Loucy (cell line): ENCODE measurements around the gene RNF17.

Experiments used
- H2AFZ ChIP-seq: fragments of 200-600 bp; sonication (generic); 2 replicates; pipeline ENCODE4 v1.6.0; 2016; ENCODE audit warnings: antibody characterized with exemption, mild to moderate bottlenecking, low read length, moderate library complexity
- H3F3A ChIP-seq: fragments of 200-600 bp; 2 replicates; pipeline ENCODE4 v1.6.0; 2016; ENCODE audit warnings: antibody characterized with exemption, low read depth, mild to moderate bottlenecking
- H3K27me3 ChIP-seq: fragments of 200-600 bp; sonication (generic); 2 replicates; pipeline ENCODE4 v1.6.1; 2014; ENCODE audit warnings: low read length, mild to moderate bottlenecking; ENCODE audit not compliant: insufficient read depth, poor library complexity, severe bottlenecking
- H3K36me3 ChIP-seq: fragments of 200-600 bp; sonication (generic); 2 replicates; pipeline ENCODE4 v1.6.1; 2016; ENCODE audit warnings: low read length; ENCODE audit not compliant: insufficient read depth
- H3K4me1 ChIP-seq: fragments of 200-600 bp; sonication (generic); 2 replicates; pipeline ENCODE4 v1.5.1; 2014; ENCODE audit warnings: low read length, mild to moderate bottlenecking; ENCODE audit not compliant: insufficient read depth, poor library complexity, severe bottlenecking
- H3K4me2 ChIP-seq: fragments of 200-600 bp; sonication (generic); 2 replicates; pipeline ENCODE4 v1.6.0; 2014; ENCODE audit warnings: antibody characterized with exemption, low read length, low read depth, mild to moderate bottlenecking; ENCODE audit not compliant: poor library complexity, severe bottlenecking
- H3K4me3 ChIP-seq: fragments of 200-600 bp; sonication (generic); 2 replicates; pipeline ENCODE4 v1.5.1; 2014; ENCODE audit warnings: low read length, mild to moderate bottlenecking, mixed read lengths; ENCODE audit not compliant: poor library complexity, severe bottlenecking
- H3K79me2 ChIP-seq: fragments of 200-600 bp; sonication (generic); 2 replicates; pipeline ENCODE4 v1.6.1; 2014; ENCODE audit warnings: low read length; ENCODE audit not compliant: insufficient read depth
- H3K9ac ChIP-seq: fragments of 200-600 bp; sonication (generic); 2 replicates; pipeline ENCODE4 v1.6.0; 2014; ENCODE audit warnings: mild to moderate bottlenecking, low read depth, low read length, moderate library complexity; ENCODE audit not compliant: poor library complexity, severe bottlenecking
- H3K9me2 ChIP-seq: fragments of 200-600 bp; sonication (generic); replicated peaks from 2 replicates; pipeline ENCODE4 v1.6.1; 2016; ENCODE audit warnings: low read depth, low read length, mixed read lengths
- H3K9me3 ChIP-seq: fragments of 200-600 bp; sonication (generic); 2 replicates; pipeline ENCODE4 v1.6.1; 2014; ENCODE audit warnings: mild to moderate bottlenecking, antibody characterized with exemption, low read length, low read depth; ENCODE audit not compliant: insufficient read depth
- H4K20me1 ChIP-seq: fragments of 200-600 bp; sonication (generic); 2 replicates; pipeline ENCODE4 v1.6.0; 2014; ENCODE audit warnings: antibody characterized with exemption, low read length, mild to moderate bottlenecking; ENCODE audit not compliant: insufficient read depth, poor library complexity, severe bottlenecking
- EZH2phosphoT487 ChIP-seq: fragments of 200-600 bp; IDR thresholded peaks from 2 replicates; pipeline ENCODE4 v1.6.1; 2018; ENCODE audit warnings: antibody characterized with exemption, mild to moderate bottlenecking, moderate library complexity, borderline replicate concordance
- TF ChIP-seq, protein P1 (sequence below): fragments of 200-600 bp; sonication (generic); conservative IDR thresholded peaks from 2 replicates; pipeline ENCODE4 v1.5.1; 2014; ENCODE audit warnings: mild to moderate bottlenecking, antibody characterized with exemption, low read length

Gene RNF17

DNA sequence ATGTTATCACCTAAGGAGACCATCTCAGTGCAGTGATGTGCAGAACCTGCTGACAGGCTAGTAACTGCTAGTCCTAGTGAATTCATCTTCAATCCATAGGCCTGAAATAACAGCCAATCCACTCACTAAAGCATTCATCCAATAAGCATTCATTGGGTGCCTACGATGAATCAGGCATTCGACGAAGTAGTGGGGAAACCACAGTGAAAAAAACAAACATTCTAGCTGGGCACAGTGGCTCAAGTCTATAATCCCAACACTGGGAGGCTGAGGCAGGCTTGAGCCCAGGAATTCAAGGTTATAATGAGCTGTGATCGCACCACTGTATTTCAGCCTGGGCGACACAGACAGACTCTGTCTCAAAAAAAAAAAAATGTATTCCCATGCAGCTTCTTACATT, 135.6 kb downstream of the RNF17 start:
- H3K4me1 ChIP-seq = no peaks in the 10 kb centered on the region
- no peaks in the 10 kb centered on the region for H3K9me3 ChIP-seq
- H2AFZ ChIP-seq = no peak overlapping the region
- no peak overlapping the region for H3K4me3 ChIP-seq
- TF ChIP-seq, protein P1, sequence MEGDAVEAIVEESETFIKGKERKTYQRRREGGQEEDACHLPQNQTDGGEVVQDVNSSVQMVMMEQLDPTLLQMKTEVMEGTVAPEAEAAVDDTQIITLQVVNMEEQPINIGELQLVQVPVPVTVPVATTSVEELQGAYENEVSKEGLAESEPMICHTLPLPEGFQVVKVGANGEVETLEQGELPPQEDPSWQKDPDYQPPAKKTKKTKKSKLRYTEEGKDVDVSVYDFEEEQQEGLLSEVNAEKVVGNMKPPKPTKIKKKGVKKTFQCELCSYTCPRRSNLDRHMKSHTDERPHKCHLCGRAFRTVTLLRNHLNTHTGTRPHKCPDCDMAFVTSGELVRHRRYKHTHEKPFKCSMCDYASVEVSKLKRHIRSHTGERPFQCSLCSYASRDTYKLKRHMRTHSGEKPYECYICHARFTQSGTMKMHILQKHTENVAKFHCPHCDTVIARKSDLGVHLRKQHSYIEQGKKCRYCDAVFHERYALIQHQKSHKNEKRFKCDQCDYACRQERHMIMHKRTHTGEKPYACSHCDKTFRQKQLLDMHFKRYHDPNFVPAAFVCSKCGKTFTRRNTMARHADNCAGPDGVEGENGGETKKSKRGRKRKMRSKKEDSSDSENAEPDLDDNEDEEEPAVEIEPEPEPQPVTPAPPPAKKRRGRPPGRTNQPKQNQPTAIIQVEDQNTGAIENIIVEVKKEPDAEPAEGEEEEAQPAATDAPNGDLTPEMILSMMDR = no peak
- no peak for TF ChIP-seq EZH2phosphoT487
- no peaks in the 10 kb centered on the region for H3K9me2 ChIP-seq
- H3F3A ChIP-seq = no peaks in the 10 kb centered on the region
- H3K36me3 ChIP-seq = peaks cover 65% of the 10 kb centered on the region; the same call in 1 of the 2 replicates
- no peak overlapping the region for H3K9ac ChIP-seq
- H3K27me3 ChIP-seq = no peaks in the 10 kb centered on the region
- H3K4me2 ChIP-seq = no peak overlapping the region
- no peaks in the 10 kb centered on the region for H4K20me1 ChIP-seq
- H3K79me2 ChIP-seq = peaks cover 8% of the 10 kb centered on the region; the same call in 1 of the 2 replicates

DNA sequence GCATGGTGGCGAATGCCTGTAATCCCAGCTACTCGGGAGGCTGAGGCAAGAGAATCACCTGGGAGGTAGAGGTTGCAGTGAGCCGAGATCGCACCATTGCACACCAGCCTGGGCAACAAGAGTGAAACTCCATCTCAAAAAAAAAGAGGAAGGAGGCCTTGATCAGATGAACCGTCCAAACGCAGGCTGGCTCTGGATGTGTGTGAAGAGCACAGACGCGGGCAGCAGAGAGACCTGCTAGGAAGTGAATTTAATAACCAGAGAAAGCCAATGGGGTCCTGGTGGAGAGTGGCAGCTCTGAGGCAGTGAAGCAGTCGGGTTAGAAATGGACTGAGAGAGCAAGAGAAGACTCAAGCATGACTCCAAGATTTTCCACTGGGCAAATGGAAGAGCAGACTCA, 136.5 kb downstream of the RNF17 start:
- TF ChIP-seq, protein P1 = no peak
- TF ChIP-seq EZH2phosphoT487 = no peak
- no peak overlapping the region for H3K4me2 ChIP-seq

DNA sequence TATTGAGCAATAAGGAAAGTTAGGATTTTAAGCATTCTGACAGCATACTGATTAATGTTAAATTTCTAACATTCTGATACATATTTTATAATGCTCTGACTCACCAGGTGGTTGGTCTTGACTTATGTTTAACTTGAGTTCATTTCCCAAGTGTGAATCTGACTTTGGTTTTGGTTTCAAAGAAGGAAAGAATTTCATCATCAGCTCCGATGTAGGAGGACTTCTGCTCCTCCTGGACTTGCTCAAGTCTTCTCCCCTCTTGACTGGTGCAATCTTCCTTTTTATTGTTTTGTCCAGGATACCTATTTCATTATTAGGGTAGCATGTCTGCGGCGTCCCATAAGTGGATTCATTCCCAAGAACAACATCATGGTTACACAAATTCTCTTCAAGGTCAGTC, 141.3 kb downstream of the RNF17 start:
- no peak overlapping the region for H3K4me3 ChIP-seq
- no peaks in the 10 kb centered on the region for H3K4me1 ChIP-seq
- no peaks in the 10 kb centered on the region for H4K20me1 ChIP-seq
- H3K9me3 ChIP-seq = no peaks in the 10 kb centered on the region
- no peaks in the 10 kb centered on the region for H3K9me2 ChIP-seq
- no peak overlapping the region for H3K4me2 ChIP-seq
- H3K27me3 ChIP-seq = no peaks in the 10 kb centered on the region
- no peak overlapping the region for H2AFZ ChIP-seq
- no peaks in the 10 kb centered on the region for H3F3A ChIP-seq
- H3K9ac ChIP-seq = no peak overlapping the region
- TF ChIP-seq, protein P1 = no peak
- no peak for TF ChIP-seq EZH2phosphoT487
- peaks cover 8% of the 10 kb centered on the region; the same call in 1 of the 2 replicates for H3K79me2 ChIP-seq
- peaks cover 76% of the 10 kb centered on the region; the same call in 1 of the 2 replicates for H3K36me3 ChIP-seq

More for the DNA sequence above, 136.5 kb downstream of the RNF17 start:
- H3K9me3 ChIP-seq = no peaks in the 10 kb centered on the region
- H2AFZ ChIP-seq = no peak overlapping the region
- H3K79me2 ChIP-seq = peaks cover 8% of the 10 kb centered on the region; the same call in 1 of the 2 replicates
- no peaks in the 10 kb centered on the region for H3F3A ChIP-seq
- no peak overlapping the region for H3K9ac ChIP-seq
- no peaks in the 10 kb centered on the region for H3K27me3 ChIP-seq
- no peaks in the 10 kb centered on the region for H3K9me2 ChIP-seq
- H3K36me3 ChIP-seq = peaks cover 73% of the 10 kb centered on the region; the same call in 1 of the 2 replicates
- no peaks in the 10 kb centered on the region for H3K4me1 ChIP-seq
- H4K20me1 ChIP-seq = no peaks in the 10 kb centered on the region
- no peak overlapping the region for H3K4me3 ChIP-seq
